ENCODE results near the gene TSPAN14.
A peak's percentile ranks its signal among the peaks of the same experiment; 100 is the strongest.

The TSPAN14 gene

DNA sequence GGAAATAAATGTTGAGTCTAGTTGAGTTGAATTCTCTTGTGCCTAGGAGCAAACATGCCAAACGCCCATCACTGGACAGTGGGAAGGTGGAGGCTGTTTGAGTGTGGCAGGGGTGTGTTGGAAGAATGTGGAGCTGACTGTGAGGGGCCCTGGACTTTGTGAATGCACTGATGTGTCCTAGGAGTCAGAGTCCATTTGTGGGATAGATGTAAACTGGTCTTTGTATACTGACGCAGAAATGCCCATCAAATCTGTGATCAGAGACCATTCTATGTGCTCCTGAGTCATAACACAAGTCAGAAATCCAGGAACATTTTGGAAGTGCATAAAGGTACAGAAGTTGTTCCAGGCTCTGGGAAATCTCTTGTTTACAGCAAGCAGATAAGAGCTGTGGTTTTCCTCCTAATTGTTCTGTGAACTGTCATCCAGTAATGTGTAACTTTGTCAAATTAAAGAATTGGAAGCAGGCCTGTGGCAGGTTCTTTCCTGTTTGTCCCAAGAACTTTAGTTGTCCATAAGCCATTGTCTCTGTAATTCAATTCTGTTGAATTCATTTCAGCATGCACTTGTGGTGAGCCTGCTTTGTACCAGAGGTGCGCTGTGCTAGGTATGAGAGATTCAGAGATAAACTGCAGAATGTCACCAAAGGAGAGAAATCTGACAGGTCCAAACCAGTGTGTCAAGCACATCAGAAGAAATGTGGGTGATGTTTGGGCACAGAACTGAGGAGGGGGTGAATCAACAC lies 38.2 kb upstream of the TSPAN14 start:
- TF ChIP-seq, protein P1, sequence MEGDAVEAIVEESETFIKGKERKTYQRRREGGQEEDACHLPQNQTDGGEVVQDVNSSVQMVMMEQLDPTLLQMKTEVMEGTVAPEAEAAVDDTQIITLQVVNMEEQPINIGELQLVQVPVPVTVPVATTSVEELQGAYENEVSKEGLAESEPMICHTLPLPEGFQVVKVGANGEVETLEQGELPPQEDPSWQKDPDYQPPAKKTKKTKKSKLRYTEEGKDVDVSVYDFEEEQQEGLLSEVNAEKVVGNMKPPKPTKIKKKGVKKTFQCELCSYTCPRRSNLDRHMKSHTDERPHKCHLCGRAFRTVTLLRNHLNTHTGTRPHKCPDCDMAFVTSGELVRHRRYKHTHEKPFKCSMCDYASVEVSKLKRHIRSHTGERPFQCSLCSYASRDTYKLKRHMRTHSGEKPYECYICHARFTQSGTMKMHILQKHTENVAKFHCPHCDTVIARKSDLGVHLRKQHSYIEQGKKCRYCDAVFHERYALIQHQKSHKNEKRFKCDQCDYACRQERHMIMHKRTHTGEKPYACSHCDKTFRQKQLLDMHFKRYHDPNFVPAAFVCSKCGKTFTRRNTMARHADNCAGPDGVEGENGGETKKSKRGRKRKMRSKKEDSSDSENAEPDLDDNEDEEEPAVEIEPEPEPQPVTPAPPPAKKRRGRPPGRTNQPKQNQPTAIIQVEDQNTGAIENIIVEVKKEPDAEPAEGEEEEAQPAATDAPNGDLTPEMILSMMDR (conservative IDR thresholded peaks at IDR 0.05): no peak
- H3K27ac ChIP-seq: peak overlapping the region; percentile 86

DNA sequence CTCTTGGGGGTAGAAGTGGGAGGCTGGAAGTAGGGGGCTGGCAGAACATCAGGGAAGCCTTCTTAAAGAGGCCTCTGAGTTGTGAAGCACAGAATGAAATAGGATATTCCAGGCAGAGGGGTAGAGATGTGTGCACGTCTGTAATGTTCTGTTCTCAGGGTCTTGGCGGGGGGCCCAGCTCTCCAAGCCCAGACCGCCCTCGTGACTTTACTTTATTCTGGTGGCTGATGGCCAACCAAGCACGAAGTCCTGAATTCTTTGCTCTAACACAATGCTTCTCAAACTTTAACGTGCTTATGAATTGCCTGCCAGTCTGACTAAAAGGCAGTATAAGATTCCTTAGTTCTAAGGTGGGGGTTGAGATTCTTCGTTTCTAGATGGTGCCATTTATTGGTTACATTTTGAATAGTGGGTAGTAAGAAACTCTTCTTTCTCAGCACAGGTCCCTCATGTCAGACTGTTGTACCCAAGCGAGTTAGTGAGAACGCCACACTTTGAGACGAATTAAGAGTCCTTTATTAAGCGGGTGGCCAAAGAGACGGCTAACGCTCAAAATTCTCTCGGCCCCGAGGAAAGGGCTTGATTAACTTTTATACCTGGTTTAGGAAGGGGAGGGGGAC lies 37.5 kb upstream of the TSPAN14 start:
- TF ChIP-seq, protein P1 (conservative IDR thresholded peaks at IDR 0.05): no peak

DNA sequence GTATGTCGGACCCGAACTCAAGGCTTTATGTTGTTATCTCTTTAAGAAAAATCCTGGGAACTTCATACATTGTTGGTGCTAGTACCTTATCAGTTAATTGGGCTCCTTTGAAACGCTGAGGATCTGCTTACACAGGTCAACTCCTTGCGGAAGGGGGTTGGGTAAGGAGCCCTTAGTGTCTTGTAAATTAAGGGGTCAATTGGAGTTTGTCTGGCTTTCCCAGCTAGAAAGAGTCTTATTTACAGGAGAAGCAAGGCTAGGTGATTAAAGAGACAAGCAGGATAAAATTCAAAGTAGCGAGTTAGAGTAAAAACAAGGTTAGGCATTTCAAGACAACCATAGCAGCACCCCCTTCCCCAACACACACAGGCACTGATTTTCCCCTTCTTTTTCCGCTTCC lies 36.9 kb upstream of the TSPAN14 start:
- H3K27ac ChIP-seq: peak overlapping the region; percentile 86

More for the DNA sequence above, 37.5 kb upstream of the TSPAN14 start:
- H3K27ac ChIP-seq: peak overlapping the region; percentile 86

DNA sequence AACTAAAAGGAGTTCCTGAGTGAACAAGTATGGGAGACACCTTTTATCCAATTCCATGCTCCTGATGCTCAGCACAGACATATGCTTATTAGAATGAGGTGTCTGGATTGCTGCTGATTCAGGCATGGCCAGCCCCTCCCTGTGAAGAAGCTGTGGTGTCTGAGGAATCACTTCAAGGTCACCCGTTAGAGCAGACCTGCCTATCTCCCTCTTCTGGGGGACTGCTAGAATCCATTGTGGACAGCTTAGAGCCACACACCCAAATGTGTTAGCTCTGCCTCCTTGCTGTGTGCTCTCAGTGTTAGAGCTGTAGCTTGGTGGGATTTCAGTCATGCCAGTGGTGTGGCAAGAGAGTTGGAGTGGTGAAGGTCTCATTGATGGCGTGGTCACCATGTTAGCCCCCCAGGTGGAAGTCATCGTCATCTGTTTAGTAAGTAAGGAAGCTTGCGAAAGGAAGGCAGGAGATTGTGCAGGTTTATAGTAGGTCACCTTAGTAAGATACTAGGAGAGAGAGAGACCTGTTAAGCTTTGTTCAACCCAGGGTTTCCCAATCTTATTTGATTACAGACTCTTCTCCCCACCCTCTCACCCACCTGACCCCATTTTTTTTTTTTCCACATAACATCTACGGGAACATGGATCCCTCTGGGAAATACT lies 32.9 kb upstream of the TSPAN14 start:
- no peak overlapping the region for H3K27ac ChIP-seq
- TF ChIP-seq, protein P1 (conservative IDR thresholded peaks at IDR 0.05): no peak

DNA sequence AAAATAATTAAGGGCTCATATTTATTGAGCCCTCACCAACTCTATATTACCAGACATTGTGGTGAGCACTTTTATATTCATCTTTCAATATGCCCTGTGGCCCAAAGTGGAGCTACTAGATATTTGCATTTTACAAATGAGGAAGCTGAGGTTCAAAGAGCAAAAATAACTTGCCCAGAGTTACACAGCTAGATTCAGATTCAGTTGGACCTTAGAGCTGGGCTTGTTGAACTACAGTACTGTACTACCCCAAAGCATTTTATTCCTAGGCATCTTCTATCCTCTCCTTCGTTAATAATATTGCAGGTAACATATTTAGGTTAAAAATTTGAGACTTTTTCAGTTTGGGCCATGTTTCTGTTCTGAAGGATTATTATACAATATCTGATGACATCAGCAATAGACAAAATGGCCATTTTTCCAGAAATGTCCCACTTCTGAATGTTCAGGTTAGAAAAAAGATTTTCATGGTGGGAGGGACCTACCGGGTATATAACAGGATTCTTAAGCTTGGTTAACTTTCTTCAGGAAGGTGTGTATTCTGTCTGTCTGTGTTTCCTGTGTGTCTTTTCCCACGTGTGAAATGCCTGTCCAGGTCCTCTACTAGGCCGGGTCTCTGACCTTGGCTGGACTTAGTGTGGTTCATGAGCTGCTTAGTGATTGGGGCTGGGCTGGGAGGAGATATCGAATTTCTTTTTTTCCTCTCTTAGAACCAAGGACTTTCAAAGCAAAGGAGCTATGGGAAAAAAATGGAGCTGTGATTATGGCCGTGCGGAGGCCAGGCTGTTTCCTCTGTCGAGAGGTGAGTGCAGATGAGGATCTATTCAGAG lies 32.2 kb upstream of the TSPAN14 start:
- H3K27ac ChIP-seq: no peak overlapping the region
- TF ChIP-seq, protein P1 (conservative IDR thresholded peaks at IDR 0.05): no peak

DNA sequence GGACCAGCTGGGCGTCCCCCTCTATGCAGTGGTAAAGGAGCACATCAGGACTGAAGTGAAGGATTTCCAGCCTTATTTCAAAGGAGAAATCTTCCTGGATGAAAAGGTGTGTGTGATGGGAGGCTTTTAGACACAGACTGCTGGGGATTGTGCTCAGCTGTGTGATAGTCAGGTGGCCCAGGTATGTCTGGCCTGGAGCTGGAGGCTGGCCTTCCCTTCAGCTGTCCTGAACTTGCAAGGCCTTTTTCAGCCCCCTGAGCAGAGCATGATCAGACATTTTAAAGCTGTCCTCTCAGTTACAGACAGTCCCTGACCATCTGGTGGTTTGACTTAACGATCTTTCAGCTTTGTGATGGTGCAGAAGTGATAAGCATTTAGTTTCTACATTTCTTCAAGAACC lies 28.2 kb upstream of the TSPAN14 start:
- H3K27ac ChIP-seq: no peak overlapping the region
- TF ChIP-seq, protein P1 (conservative IDR thresholded peaks at IDR 0.05): no peak

DNA sequence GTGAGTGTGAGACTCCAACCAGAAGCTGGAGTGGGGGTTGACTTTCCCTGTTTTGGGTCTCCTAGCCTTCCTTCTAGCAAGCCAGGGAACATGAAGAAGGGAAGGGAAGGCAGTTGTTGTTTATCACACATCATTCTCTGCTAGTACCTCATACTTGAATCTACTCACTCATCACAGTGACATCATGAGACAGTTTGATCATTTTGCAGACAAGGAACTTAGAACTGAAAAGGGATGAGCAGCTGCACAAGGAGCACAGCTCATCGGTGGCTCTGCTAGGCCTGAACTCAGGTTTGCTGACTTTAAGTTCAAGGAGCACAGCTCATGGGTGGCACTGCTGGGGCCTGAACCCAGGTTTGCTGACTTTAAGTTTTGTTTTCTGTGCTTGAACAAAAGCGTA lies 26.6 kb upstream of the TSPAN14 start:
- no peak overlapping the region for H3K27ac ChIP-seq
- TF ChIP-seq, protein P1 (conservative IDR thresholded peaks at IDR 0.05): no peak

Data from VCaP (cell line).